H9 (cell line): ENCODE data around the gene IFNL3. TPM values are rescaled to one million over a fixed set of nuclear protein-coding genes. Genes with fewer than 3 reads are reported as not detected.
"Not testable (repeated sequence)": the region's sequence is repeated elsewhere in the genome, so short reads cannot be mapped to it uniquely, and the experiment has no call there.

Source experiments
- DNase-seq: peaks from one replicate; pipeline ENCODE4 v3.0.0-alpha.2; 2017
- H2AFZ ChIP-seq: one replicate; pipeline ENCODE4 v1.6.1; 2013; ENCODE audit warnings: mild to moderate bottlenecking, low read length, control low read depth, moderate library complexity
- H2AK5ac ChIP-seq: 2 replicates; pipeline ENCODE4 v1.6.1; 2013; ENCODE audit warnings: low read length, control low read depth, mixed read lengths; ENCODE audit not compliant: insufficient read length
- H2BK120ac ChIP-seq: one replicate; pipeline ENCODE4 v1.6.1; 2013; ENCODE audit warnings: low read depth, mild to moderate bottlenecking, low read length, control low read depth, inconsistent platforms; ENCODE audit not compliant: poor library complexity, severe bottlenecking
- H2BK12ac ChIP-seq: 2 replicates; pipeline ENCODE4 v1.6.1; 2013; ENCODE audit warnings: low read length, control low read depth, mixed read lengths, low read depth; ENCODE audit not compliant: insufficient read length
- H2BK15ac ChIP-seq: 2 replicates; pipeline ENCODE4 v1.6.1; 2013; ENCODE audit warnings: low read depth, low read length, control low read depth
- H2BK20ac ChIP-seq: one replicate; pipeline ENCODE4 v1.6.1; 2013; ENCODE audit warnings: low read depth, mild to moderate bottlenecking, low read length, control low read depth, inconsistent platforms; ENCODE audit not compliant: poor library complexity, severe bottlenecking
- H2BK5ac ChIP-seq: 2 replicates; pipeline ENCODE4 v1.6.1; 2013; ENCODE audit warnings: low read length, control low read depth, mixed read lengths; ENCODE audit not compliant: insufficient read length
- H3K14ac ChIP-seq: 2 replicates; pipeline ENCODE4 v1.6.1; 2013; ENCODE audit warnings: low read length, control low read depth; ENCODE audit not compliant: insufficient read depth
- H3K18ac ChIP-seq: 2 replicates; pipeline ENCODE4 v1.6.1; 2013; ENCODE audit warnings: low read depth, mild to moderate bottlenecking, mixed read lengths, low read length, control low read depth; ENCODE audit not compliant: insufficient read length
- H3K23ac ChIP-seq: 2 replicates; pipeline ENCODE4 v1.6.1; 2013; ENCODE audit warnings: low read length, control low read depth, mixed read lengths, low read depth; ENCODE audit not compliant: insufficient read length
- H3K23me2 ChIP-seq: 2 replicates; pipeline ENCODE4 v1.6.1; 2013; ENCODE audit warnings: low read depth, mild to moderate bottlenecking, mixed read lengths, low read length, control low read depth; ENCODE audit not compliant: insufficient read length, poor library complexity, severe bottlenecking
- H3K27ac ChIP-seq: 2 replicates; pipeline ENCODE4 v1.5.1; 2013; ENCODE audit warnings: low read length, control low read depth, mixed read lengths, low read depth; ENCODE audit not compliant: insufficient read length
- H3K27me3 ChIP-seq: 2 replicates; pipeline ENCODE4 v1.6.1; 2013; ENCODE audit warnings: low read length, control low read depth, inconsistent platforms; ENCODE audit not compliant: insufficient read depth
- H3K4ac ChIP-seq: 2 replicates; pipeline ENCODE4 v1.6.1; 2013; ENCODE audit warnings: low read depth, mild to moderate bottlenecking, control low read depth, inconsistent platforms, low read length, moderate library complexity
- H3K4me1 ChIP-seq: 2 replicates; pipeline ENCODE4 v1.6.1; 2013; ENCODE audit warnings: low read length, control low read depth, inconsistent platforms; ENCODE audit not compliant: insufficient read depth
- H3K4me2 ChIP-seq: 2 replicates; pipeline ENCODE4 v1.6.1; 2013; ENCODE audit warnings: low read length, control low read depth, mixed read lengths; ENCODE audit not compliant: insufficient read length, insufficient read depth
- H3K56ac ChIP-seq: 2 replicates; pipeline ENCODE4 v1.6.1; 2013; ENCODE audit warnings: low read depth, mild to moderate bottlenecking, mixed read lengths, low read length, control low read depth; ENCODE audit not compliant: insufficient read length
- H3K79me1 ChIP-seq: 2 replicates; pipeline ENCODE4 v1.6.1; 2013; ENCODE audit warnings: low read depth, mild to moderate bottlenecking, moderate library complexity, low read length, control low read depth, inconsistent platforms; ENCODE audit not compliant: insufficient read depth, poor library complexity, severe bottlenecking
- H3K79me2 ChIP-seq: 2 replicates; pipeline ENCODE4 v1.6.1; 2013; ENCODE audit warnings: low read length, control low read depth, inconsistent platforms; ENCODE audit not compliant: insufficient read depth
- H3K9ac ChIP-seq: 2 replicates; pipeline ENCODE4 v1.6.1; 2013; ENCODE audit warnings: low read length, control low read depth, mixed read lengths; ENCODE audit not compliant: insufficient read length; ENCODE audit errors: extremely low read depth
- H3K9me3 ChIP-seq: one replicate; pipeline ENCODE4 v1.6.1; 2013; ENCODE audit warnings: low read depth, low read length, inconsistent platforms; ENCODE audit not compliant: control insufficient read depth
- H3T11ph ChIP-seq: one replicate; pipeline ENCODE4 v1.6.1; 2013; ENCODE audit warnings: mild to moderate bottlenecking, low read length, control low read depth, inconsistent platforms
- H4K20me1 ChIP-seq: one replicate; pipeline ENCODE4 v1.6.1; 2013; ENCODE audit not compliant: control insufficient read depth, insufficient read length, insufficient read depth
- H4K5ac ChIP-seq: 2 replicates; pipeline ENCODE4 v1.6.1; 2013; ENCODE audit warnings: low read depth, mild to moderate bottlenecking, mixed read lengths, low read length, control low read depth; ENCODE audit not compliant: insufficient read length
- H4K8ac ChIP-seq: replicated peaks from 2 replicates; pipeline ENCODE4 v1.6.1; 2013; ENCODE audit warnings: low read length, control low read depth, mixed read lengths, low read depth; ENCODE audit not compliant: insufficient read length
- H4K91ac ChIP-seq: 2 replicates; pipeline ENCODE4 v1.6.1; 2013; ENCODE audit warnings: low read depth, mild to moderate bottlenecking, moderate library complexity, mixed read lengths, low read length, control low read depth; ENCODE audit not compliant: insufficient read length
- H3K27ac Mint-ChIP-seq, 3 experiments: 2 replicates in 2 of 3; 3 replicates in 1 of 3; pipeline ENCODE4 v1.8.0; 2020 to 2021; ENCODE audit warnings: mixed read lengths in 3 of 3, mild to moderate bottlenecking in 1 of 3, moderate library complexity in 1 of 3
- H3K27me3 Mint-ChIP-seq: 2 replicates; pipeline ENCODE4 v1.8.0; 2021; ENCODE audit warnings: low read depth, mild to moderate bottlenecking, moderate library complexity, mixed read lengths
- H3K36me3 Mint-ChIP-seq, 3 experiments: 2 replicates in 2 of 3; 3 replicates in 1 of 3; pipeline ENCODE4 v1.8.0; 2020 to 2021; ENCODE audit warnings: low read depth in 3 of 3, mixed read lengths in 3 of 3; ENCODE audit not compliant: insufficient read depth in 1 of 3
- H3K4me1 Mint-ChIP-seq, 2 experiments: 2 replicates each; pipeline ENCODE4 v1.8.0; 2020; ENCODE audit warnings: mixed read lengths in 2 of 2
- H3K4me3 Mint-ChIP-seq, 2 experiments: 2 replicates in 1 of 2; 3 replicates in 1 of 2; pipeline ENCODE4 v1.8.0; 2020 to 2021; ENCODE audit warnings: mild to moderate bottlenecking in 2 of 2, mixed read lengths in 2 of 2, moderate library complexity in 1 of 2
- H3K9me3 Mint-ChIP-seq, 2 experiments: 2 replicates in 1 of 2; 3 replicates in 1 of 2; pipeline ENCODE4 v1.8.0; 2020; ENCODE audit warnings: mild to moderate bottlenecking in 2 of 2, mixed read lengths in 2 of 2, moderate library complexity in 1 of 2
- WGBS: extraction: QIAGEN DNeasy Blood & Tissue Kit; methylation state at CpG from one replicate; pipeline ENCODE4 v1.1.7; 2013; ENCODE audit warnings: missing lambda C conversion rate, low lambda C conversion rate, mixed read lengths; ENCODE audit not compliant: insufficient read length; ENCODE audit errors: extremely low coverage; 5-methylcytosine and 5-hydroxymethylcytosine counted together
- total RNA-seq: library from RNA; stranded (reverse); gene quantifications from 2 replicates; pipeline ENCODE4 v1.2.1, GENCODE V29; 2021
- TF ChIP-seq, protein P1 (sequence below): fragments of 200-600 bp; sonication (generic); conservative IDR thresholded peaks from 3 replicates; pipeline ENCODE4 v1.8.0; 2021; ENCODE audit warnings: antibody characterized with exemption, mild to moderate bottlenecking

The IFNL3 gene
- total RNA-seq, 1 experiment from 2014 or later, result not detected

DNA sequence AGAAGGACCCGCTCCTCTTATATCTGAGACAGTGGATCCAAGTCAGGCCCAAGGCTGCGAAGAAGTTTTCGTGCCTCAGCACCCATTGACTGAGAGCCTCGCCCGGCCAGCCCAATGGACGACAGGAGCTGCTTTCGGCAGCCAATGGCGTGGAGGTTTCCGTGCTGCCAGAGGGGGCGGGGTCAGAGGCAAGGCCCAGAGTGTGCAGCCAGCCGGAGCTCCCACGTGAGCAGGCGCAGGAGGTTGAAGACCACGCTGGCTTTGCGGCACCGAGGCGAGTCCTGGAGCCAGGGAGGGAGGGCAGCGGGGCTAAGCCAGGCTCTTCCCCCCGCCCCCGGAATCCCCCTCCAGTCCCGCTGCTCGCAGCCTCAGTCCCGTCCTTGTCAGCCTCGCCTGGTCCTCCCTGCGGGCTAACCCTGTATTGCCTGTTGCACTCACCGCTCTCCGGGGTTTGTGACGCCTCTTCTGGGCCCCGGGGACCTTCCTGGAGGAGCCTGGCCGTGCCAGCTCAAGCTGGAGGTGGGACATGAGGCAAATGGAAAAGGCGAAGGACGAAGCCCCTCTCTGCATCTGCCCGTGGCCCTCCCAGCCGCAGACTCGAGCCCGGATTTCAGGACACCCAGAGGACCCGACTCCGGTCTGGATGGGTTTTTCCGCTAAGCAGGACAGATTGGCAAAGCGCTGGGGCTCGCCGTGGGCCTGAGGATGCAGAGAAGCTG lies 2.3 kb upstream of the IFNL3 start:
- no peaks in the 10 kb centered on the region for H3K79me1 ChIP-seq
- no peaks in the 10 kb centered on the region for H4K20me1 ChIP-seq
- H3K14ac ChIP-seq, result no peak overlapping the region; the same call in 1 of the 2 replicates
- peak; percentile 86 for DNase-seq
- no peak overlapping the region for H3K56ac ChIP-seq
- Mint-ChIP-seq H3K36me3 (no peaks in the 10 kb centered on the region), H3K27ac (no peak overlapping the region), H3K4me1 (peaks cover 2 to 5% of the 10 kb centered on the region in 2 experiments; a peak in 2 of 4 replicates), H3K27me3 (peaks cover 83% of the 10 kb centered on the region), H3K9me3 (no peaks in the 10 kb centered on the region), H3K4me3 (peak overlapping the region; percentile 34 to 75)
- TF ChIP-seq, protein P1, sequence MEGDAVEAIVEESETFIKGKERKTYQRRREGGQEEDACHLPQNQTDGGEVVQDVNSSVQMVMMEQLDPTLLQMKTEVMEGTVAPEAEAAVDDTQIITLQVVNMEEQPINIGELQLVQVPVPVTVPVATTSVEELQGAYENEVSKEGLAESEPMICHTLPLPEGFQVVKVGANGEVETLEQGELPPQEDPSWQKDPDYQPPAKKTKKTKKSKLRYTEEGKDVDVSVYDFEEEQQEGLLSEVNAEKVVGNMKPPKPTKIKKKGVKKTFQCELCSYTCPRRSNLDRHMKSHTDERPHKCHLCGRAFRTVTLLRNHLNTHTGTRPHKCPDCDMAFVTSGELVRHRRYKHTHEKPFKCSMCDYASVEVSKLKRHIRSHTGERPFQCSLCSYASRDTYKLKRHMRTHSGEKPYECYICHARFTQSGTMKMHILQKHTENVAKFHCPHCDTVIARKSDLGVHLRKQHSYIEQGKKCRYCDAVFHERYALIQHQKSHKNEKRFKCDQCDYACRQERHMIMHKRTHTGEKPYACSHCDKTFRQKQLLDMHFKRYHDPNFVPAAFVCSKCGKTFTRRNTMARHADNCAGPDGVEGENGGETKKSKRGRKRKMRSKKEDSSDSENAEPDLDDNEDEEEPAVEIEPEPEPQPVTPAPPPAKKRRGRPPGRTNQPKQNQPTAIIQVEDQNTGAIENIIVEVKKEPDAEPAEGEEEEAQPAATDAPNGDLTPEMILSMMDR, result no peak
- H3K4ac ChIP-seq, result no peak overlapping the region
- no peak overlapping the region for H3K23ac ChIP-seq
- H4K5ac ChIP-seq, result no peak overlapping the region
- H3K18ac ChIP-seq, result no peak overlapping the region
- H3K27ac ChIP-seq, result no peak overlapping the region
- no peak overlapping the region for H3K9ac ChIP-seq
- H2BK15ac ChIP-seq, result no peak overlapping the region
- no CpG with 5 or more reads among the region's 42 CpGs for WGBS
- no peak overlapping the region for H2BK5ac ChIP-seq
- H3T11ph ChIP-seq, result no peak overlapping the region
- H3K27me3 ChIP-seq, result peaks cover 35% of the 10 kb centered on the region; the same call in 1 of the 2 replicates
- no peaks in the 10 kb centered on the region for H3K4me1 ChIP-seq
- H3K23me2 ChIP-seq, result peaks cover 9% of the 10 kb centered on the region
- H4K8ac ChIP-seq, result no peak overlapping the region
- no peak overlapping the region for H2AFZ ChIP-seq
- peak overlapping the region; percentile 23 for H3K4me2 ChIP-seq
- no peak overlapping the region for H2BK20ac ChIP-seq
- no peak overlapping the region for H2AK5ac ChIP-seq
- no peak overlapping the region for H2BK120ac ChIP-seq
- no peak overlapping the region for H4K91ac ChIP-seq
- H3K9me3 ChIP-seq, result no peaks in the 10 kb centered on the region
- H3K79me2 ChIP-seq, result no peaks in the 10 kb centered on the region
- H2BK12ac ChIP-seq, result no peak overlapping the region

DNA sequence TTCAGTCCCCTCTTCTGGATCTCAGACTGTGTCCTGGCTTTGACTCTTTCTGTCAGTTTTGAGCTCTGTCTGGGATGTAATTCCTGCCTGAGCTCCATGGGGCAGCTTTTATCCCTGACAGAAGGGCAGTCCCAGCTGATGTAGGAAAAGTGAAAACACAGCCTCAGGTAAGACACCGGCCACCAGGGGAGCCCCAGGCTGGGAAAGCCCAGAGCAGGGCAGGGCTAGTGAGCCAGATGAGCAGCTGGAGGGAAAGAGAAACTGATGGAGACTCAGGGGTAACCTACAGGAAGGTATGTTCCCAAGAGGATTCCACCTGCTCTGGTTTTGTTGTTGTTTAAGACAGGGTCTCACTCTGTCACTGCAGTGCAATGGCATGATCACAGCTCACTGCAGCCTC lies 360 bp upstream of the IFNL3 start:
- H3K4me1 Mint-ChIP-seq, DNase-seq, H2BK15ac ChIP-seq, H2AK5ac ChIP-seq, H3K36me3 Mint-ChIP-seq, H3K9ac ChIP-seq, H3K9me3 Mint-ChIP-seq, H4K5ac ChIP-seq, H3K18ac ChIP-seq, H2BK12ac ChIP-seq, H3K27ac Mint-ChIP-seq, H2BK120ac ChIP-seq, H2BK5ac ChIP-seq, H3K79me1 ChIP-seq, H2BK20ac ChIP-seq, H3K4me3 Mint-ChIP-seq, H3K9me3 ChIP-seq, H4K8ac ChIP-seq, H3T11ph ChIP-seq, H3K4ac ChIP-seq, H3K56ac ChIP-seq, H3K14ac ChIP-seq, H4K20me1 ChIP-seq, H3K4me2 ChIP-seq, H3K27ac ChIP-seq, H3K23ac ChIP-seq, H4K91ac ChIP-seq, H3K79me2 ChIP-seq, H3K4me1 ChIP-seq, H3K23me2 ChIP-seq, H2AFZ ChIP-seq: not testable (repeated sequence)
- H3K27me3 Mint-ChIP-seq, result peaks cover 78% of the 10 kb centered on the region
- peaks cover 32% of the 10 kb centered on the region; the same call in 1 of the 2 replicates for H3K27me3 ChIP-seq
- no CpG with 5 or more reads among the region's 1 CpG for WGBS
